Activated B cell treated with CpG ODN at 0.5 μM for 24 hours (primary cell): ENCODE results near the gene TXN. TPM values are rescaled to one million over a fixed set of nuclear protein-coding genes. Genes with fewer than 3 reads are reported as not detected.

Experiments used
- ATAC-seq: fragments of 200-7000 bp; cut with Tn5 transposase; one replicate; pipeline ENCODE4 v1.10.0; 2021; ENCODE audit warnings: low read depth, mild to moderate bottlenecking, moderate library complexity
- CTCF ChIA-PET: fragments of 350-600 bp; sonication (Branson Sonifier 250); formaldehyde crosslinking; loops from one replicate; lab custom pipeline; 2021; ENCODE audit warnings: antibody characterized with exemption; lab: Charles Lee
- POLR2A ChIA-PET: fragments of 350-600 bp; sonication (Branson Sonifier 250); formaldehyde crosslinking; loops from one replicate; lab custom pipeline; 2021; ENCODE audit warnings: antibody characterized with exemption; lab: Charles Lee
- DNase-seq: peaks from one replicate; pipeline ENCODE4 v3.0.0; 2022
- H3K27ac Mint-ChIP-seq: one replicate; pipeline ENCODE4 v1.8.0; 2020; ENCODE audit warnings: mixed read lengths
- H3K27me3 Mint-ChIP-seq: one replicate; pipeline ENCODE4 v1.8.0; 2021; ENCODE audit warnings: mixed read lengths
- H3K36me3 Mint-ChIP-seq: one replicate; pipeline ENCODE4 v1.8.0; 2021; ENCODE audit warnings: low read depth, mixed read lengths
- H3K4me1 Mint-ChIP-seq: one replicate; pipeline ENCODE4 v1.8.0; 2021; ENCODE audit warnings: mixed read lengths
- H3K4me3 Mint-ChIP-seq: one replicate; pipeline ENCODE4 v1.8.0; 2020; ENCODE audit warnings: mild to moderate bottlenecking, mixed read lengths
- H3K9me3 Mint-ChIP-seq: one replicate; pipeline ENCODE4 v1.8.0; 2020; ENCODE audit warnings: mixed read lengths
- intact Hi-C: fragments of 100-400 bp; cut with micrococcal nuclease; formaldehyde crosslinking; loops from one replicate; pipeline ENCODE4 v1.15.1; 2024
- total RNA-seq: library from RNA; stranded (reverse); gene quantifications from 2 replicates; pipeline ENCODE4 v1.2.3, GENCODE V29; 2022
- TF ChIP-seq, protein P1 (sequence below): fragments of 200-600 bp; IDR thresholded peaks from one replicate; pipeline ENCODE4 v1.8.0; 2022; ENCODE audit warnings: antibody characterized with exemption, mild to moderate bottlenecking

Gene TXN
- 205 and 237 TPM in 2 replicates for total RNA-seq

DNA sequence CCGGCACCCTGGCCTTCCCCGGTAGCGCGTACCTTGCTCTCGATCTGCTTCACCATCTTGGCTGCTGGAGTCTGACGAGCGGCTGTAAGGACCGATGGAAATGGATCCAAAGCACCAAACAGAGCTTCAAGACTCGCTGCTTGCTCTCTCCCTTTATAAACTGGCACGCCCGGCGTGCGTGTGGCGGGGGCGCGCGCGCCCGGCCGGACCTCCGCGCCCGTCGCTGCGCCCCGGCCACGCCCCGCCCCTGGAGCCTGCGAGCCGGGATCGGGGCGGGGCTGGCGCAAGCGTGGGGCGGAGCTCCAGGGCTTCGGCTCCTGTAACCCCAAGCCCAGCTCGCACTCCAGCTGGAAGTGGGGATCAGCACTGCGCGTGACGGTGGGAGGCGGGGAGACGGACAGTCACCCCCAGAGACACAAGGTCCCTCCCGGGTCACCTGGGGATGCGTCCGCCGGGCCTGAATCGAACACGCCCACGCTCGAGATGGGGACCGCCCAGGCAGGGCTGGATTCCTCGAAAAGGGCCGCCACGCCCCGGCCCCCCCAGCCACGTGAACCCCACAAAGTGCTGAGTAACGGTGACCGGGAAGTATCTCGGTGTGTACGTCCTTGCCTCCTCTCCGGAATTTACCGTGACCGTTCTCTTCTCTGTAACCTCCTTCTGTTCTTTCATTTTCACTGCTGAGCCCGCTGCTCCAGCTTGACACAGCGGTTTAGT, at the start of gene TXN:
TSS of gene TXN (minus strand) at position 128 of the 717 bp plus-strand sequence. CDS start at position 56, 72 bp downstream.
- Mint-ChIP-seq H3K4me1 (peaks cover 63% of the 10 kb centered on the region), H3K27ac (peak within 1 kb of the TSS; percentile 92), H3K27me3 (no peaks in the 10 kb centered on the region), H3K4me3 (peak within 1 kb of the TSS; percentile 92), H3K9me3 (no peaks in the 10 kb centered on the region), H3K36me3 (peaks cover 6% of the 10 kb centered on the region)
- peak; percentile 80 for ATAC-seq
- POLR2A ChIA-PET: interaction anchor here (0.6 to 1.2 kb wide), 7 partner anchors 14 to 290 kb away, joined by 3 to 8 read pairs (median 4); no protein-coding TSS in a partner anchor
- peak; percentile 84 for DNase-seq
- CTCF ChIA-PET: interaction anchor here (1.1 kb wide), 1 partner anchor 353 kb away, joined by 3 read pairs; no protein-coding TSS in a partner anchor
- TF ChIP-seq, protein P1, sequence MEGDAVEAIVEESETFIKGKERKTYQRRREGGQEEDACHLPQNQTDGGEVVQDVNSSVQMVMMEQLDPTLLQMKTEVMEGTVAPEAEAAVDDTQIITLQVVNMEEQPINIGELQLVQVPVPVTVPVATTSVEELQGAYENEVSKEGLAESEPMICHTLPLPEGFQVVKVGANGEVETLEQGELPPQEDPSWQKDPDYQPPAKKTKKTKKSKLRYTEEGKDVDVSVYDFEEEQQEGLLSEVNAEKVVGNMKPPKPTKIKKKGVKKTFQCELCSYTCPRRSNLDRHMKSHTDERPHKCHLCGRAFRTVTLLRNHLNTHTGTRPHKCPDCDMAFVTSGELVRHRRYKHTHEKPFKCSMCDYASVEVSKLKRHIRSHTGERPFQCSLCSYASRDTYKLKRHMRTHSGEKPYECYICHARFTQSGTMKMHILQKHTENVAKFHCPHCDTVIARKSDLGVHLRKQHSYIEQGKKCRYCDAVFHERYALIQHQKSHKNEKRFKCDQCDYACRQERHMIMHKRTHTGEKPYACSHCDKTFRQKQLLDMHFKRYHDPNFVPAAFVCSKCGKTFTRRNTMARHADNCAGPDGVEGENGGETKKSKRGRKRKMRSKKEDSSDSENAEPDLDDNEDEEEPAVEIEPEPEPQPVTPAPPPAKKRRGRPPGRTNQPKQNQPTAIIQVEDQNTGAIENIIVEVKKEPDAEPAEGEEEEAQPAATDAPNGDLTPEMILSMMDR: no peak
- intact Hi-C loops: loop anchor here (1.0 to 10.0 kb wide), 9 partner anchors 60 to 1324 kb away; partner anchors contain the start of genes ABITRAM, CTNNAL1 and ELP1

DNA sequence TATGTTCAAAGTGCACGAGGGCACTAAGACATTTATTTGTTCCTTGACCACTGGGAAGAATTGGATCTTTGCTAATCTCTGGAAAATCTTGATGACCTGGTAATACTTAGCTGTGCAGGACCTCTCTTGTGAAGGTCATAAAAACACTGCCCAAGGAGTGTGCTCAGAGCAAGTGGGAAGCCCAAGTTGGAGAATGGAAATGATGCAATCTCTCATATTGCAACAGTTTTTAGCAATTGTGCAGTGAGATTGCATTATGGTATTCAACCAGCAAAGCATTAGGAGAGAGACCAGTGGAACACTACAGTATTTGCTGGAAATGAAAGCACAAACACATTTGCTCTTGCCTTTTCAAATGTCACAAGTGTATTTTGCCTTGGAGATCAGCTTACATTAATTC, 46.8 kb upstream of the TXN start:
- no peak for DNase-seq
- Mint-ChIP-seq H3K36me3 (no peaks in the 10 kb centered on the region), H3K4me3 (no peak overlapping the region), H3K27ac (no peak overlapping the region), H3K4me1 (peaks cover under 1% of the 10 kb centered on the region), H3K9me3 (no peaks in the 10 kb centered on the region), H3K27me3 (peaks cover 5% of the 10 kb centered on the region)
- TF ChIP-seq, protein P1: no peak
- CTCF ChIA-PET: no interaction called here
- intact Hi-C loops: no loop called here
- POLR2A ChIA-PET: no interaction called here
- no peak for ATAC-seq

- peaks cover 6% of the 10 kb centered on the region for H3K27me3 Mint-ChIP-seq
- no peaks in the 10 kb centered on the region for H3K4me1 Mint-ChIP-seq
- no peaks in the 10 kb centered on the region for H3K9me3 Mint-ChIP-seq
- intact Hi-C loops: no loop called here
- ChIA-PET POLR2A (no interaction called here), CTCF (interaction anchor here (1.4 kb wide), 1 partner anchor 26 kb away, joined by 3 read pairs; no protein-coding TSS in a partner anchor)
- H3K27ac Mint-ChIP-seq: no peak overlapping the region
- H3K4me3 Mint-ChIP-seq: no peak overlapping the region
- TF ChIP-seq, protein P1: no peak
- DNase-seq (no peak), ATAC-seq (no peak)
- no peaks in the 10 kb centered on the region for H3K36me3 Mint-ChIP-seq
These were observed 41.8 kb upstream of the TXN start for GRCh38 chr9:110298043-110298605.

GRCh38 chr9:110293248-110293647, 36.9 kb upstream of the TXN start:
- no peaks in the 10 kb centered on the region for H3K4me1 Mint-ChIP-seq
- ATAC-seq (no peak), DNase-seq (no peak)
- H3K36me3 Mint-ChIP-seq: no peaks in the 10 kb centered on the region
- CTCF ChIA-PET: no interaction called here
- no peak overlapping the region for H3K27ac Mint-ChIP-seq
- TF ChIP-seq, protein P1: no peak
- H3K27me3 Mint-ChIP-seq: peaks cover 3% of the 10 kb centered on the region
- no peak overlapping the region for H3K4me3 Mint-ChIP-seq
- POLR2A ChIA-PET: no interaction called here
- no peaks in the 10 kb centered on the region for H3K9me3 Mint-ChIP-seq
- intact Hi-C loops: no loop called here

DNA sequence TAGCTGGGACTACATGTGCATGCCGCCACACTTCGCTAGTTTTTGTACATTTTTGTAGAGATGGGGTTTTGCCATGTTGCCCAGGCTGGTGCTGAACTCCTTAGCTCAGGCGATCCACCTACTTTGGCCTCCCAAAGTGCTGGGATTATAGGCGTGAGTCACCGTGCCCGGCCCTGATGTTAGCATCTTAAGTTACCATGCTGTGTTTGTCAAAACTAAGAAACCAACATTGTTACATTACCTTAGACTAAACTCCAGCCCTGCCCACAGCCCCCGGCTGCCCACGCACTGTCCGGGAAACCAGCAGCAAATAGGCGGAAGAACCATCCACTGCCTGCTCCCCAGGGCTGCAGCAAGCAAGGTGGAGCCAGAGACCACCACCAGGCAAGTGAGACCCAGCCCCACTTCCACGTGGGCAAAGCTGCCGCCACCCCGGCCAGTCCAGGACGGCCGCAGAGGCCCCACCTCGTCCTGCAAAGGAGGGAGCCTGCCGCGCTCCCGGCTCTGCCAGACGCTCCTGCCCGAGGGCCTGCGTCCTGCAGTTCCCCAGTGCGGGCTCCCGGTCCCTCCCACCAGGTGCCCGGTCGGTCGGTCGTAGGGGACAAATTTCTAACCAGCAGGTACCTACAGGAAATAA, 35.7 kb upstream of the TXN start:
- Mint-ChIP-seq H3K4me3 (no peak overlapping the region), H3K9me3 (no peaks in the 10 kb centered on the region), H3K4me1 (no peaks in the 10 kb centered on the region), H3K36me3 (no peaks in the 10 kb centered on the region), H3K27ac (no peak overlapping the region), H3K27me3 (peaks cover 2% of the 10 kb centered on the region)
- TF ChIP-seq, protein P1: no peak
- ChIA-PET POLR2A (no interaction called here), CTCF (no interaction called here)
- intact Hi-C loops: no loop called here
- DNase-seq: no peak
- no peak for ATAC-seq
